A549 (cell line): ENCODE measurements around the gene ADAM29. TPM values are rescaled to one million over a fixed set of nuclear protein-coding genes. Genes with fewer than 3 reads are reported as not detected.

ENCODE experiments used
- ATAC-seq, 2 experiments: fragments of 200-7000 bp in 1 of 2; fragments of >200 bp in 1 of 2; cut with Nextera tagmentation in 1 of 2; cut with Tn5 transposase in 1 of 2; 3 replicates each; pipeline versions ENCODE4 v1.8.0 to v1.9.1; 2018 to 2020; ENCODE audit warnings: mild to moderate bottlenecking in 1 of 2, moderate library complexity in 1 of 2
- CTCF ChIA-PET: fragments of 300-600 bp; sonication (Branson Sonifier 250); formaldehyde crosslinking; extraction: SDS; loops from one replicate; lab custom pipeline; 2021; ENCODE audit warnings: antibody characterized with exemption, inconsistent platforms; lab: Yijun Ruan, JAX
- POLR2A ChIA-PET: fragments of 350-600 bp; formaldehyde crosslinking; extraction: SDS; loops from one replicate; lab custom pipeline; 2021; ENCODE audit warnings: antibody characterized with exemption, inconsistent platforms; lab: Yijun Ruan, JAX
- DNase-seq, 2 experiments: peaks; one replicate each; pipeline versions ENCODE4 v3.0.0 to v3.0.0-alpha.2; 2011 to 2016; ENCODE audit warnings: low read depth in 1 of 2, low spot score in 1 of 2
- FAIRE-seq: peaks from 2 replicates; lab custom pipeline; 2011; peaks lifted over from hg19 to GRCh38; lab: Jason Lieb, UNC
- H3K27ac ChIP-seq, 2 experiments: fragments of >200 bp; sonication (Bioruptor Twin); formaldehyde crosslinking; 3 replicates each; pipeline ENCODE4 v1.5.1; 2016 to 2017
- H3K4me1 ChIP-seq: fragments of >200 bp; sonication (Bioruptor Twin); formaldehyde crosslinking; 3 replicates; pipeline ENCODE4 v1.6.1; 2016
- H3K4me2 ChIP-seq: fragments of >200 bp; sonication (Bioruptor Twin); formaldehyde crosslinking; 3 replicates; pipeline ENCODE4 v1.6.1; 2016
- H3K4me3 ChIP-seq: fragments of >200 bp; sonication (Bioruptor Twin); formaldehyde crosslinking; 3 replicates; pipeline ENCODE4 v1.5.1; 2016
- H3K9me3 ChIP-seq: fragments of >200 bp; sonication (Bioruptor Twin); formaldehyde crosslinking; 3 replicates; pipeline ENCODE4 v1.6.1; 2016
- ATOH8 ChIP-seq: fragments of 250-450 bp; sonication (Bioruptor Pico); IDR thresholded peaks from 2 replicates; pipeline ENCODE4 v1.5.0; 2020; ENCODE audit warnings: low read depth, mild to moderate bottlenecking, moderate library complexity
- CBX8 ChIP-seq: fragments of 200-600 bp; sonication (generic); IDR thresholded peaks from 2 replicates; pipeline ENCODE4 v1.6.1; 2016
- CHD2 ChIP-seq: fragments of 150-350 bp; IDR thresholded peaks from 2 replicates; pipeline ENCODE4 v1.6.1; 2014; ENCODE audit warnings: low read length; ENCODE audit not compliant: partially characterized antibody
- CHD4 ChIP-seq: fragments of 200-600 bp; sonication (generic); IDR thresholded peaks from 2 replicates; pipeline ENCODE4 v1.6.1; 2016; ENCODE audit warnings: antibody characterized with exemption, mild to moderate bottlenecking, borderline replicate concordance
- CTCF ChIP-seq: fragments of >200 bp; sonication (Bioruptor Twin); formaldehyde crosslinking; IDR thresholded peaks from 3 replicates; pipeline ENCODE4 v1.5.1; 2016
- EHF ChIP-seq: fragments of 250-450 bp; sonication (Bioruptor Pico); IDR thresholded peaks from 2 replicates; pipeline ENCODE4 v1.5.0; 2020; ENCODE audit warnings: mild to moderate bottlenecking
- ESRRA ChIP-seq: fragments of 150-350 bp; IDR thresholded peaks from 2 replicates; pipeline ENCODE4 v1.6.1; 2014; ENCODE audit warnings: mild to moderate bottlenecking, low read length, borderline replicate concordance
- FOSB ChIP-seq: fragments of 250-450 bp; sonication (Bioruptor Pico); IDR thresholded peaks from 2 replicates; pipeline ENCODE4 v1.5.0; 2020; ENCODE audit warnings: mild to moderate bottlenecking, moderate library complexity
- FOSL2 ChIP-seq, 2 experiments: fragments of 450-650 bp in 1 of 2; fragments of >200 bp in 1 of 2; sonication (Bioruptor Twin) in 1 of 2; formaldehyde crosslinking; IDR thresholded peaks; 2 replicates each; pipeline versions ENCODE4 v1.5.0 to v1.6.1; 2016 to 2020; ENCODE audit warnings: mild to moderate bottlenecking in 1 of 2, moderate library complexity in 1 of 2
- FOXS1 ChIP-seq: fragments of 250-450 bp; sonication (Bioruptor Pico); IDR thresholded peaks from 2 replicates; pipeline ENCODE4 v1.5.0; 2020; ENCODE audit warnings: mild to moderate bottlenecking, moderate library complexity
- HDAC2 ChIP-seq: fragments of 200-600 bp; sonication (generic); IDR thresholded peaks from 2 replicates; pipeline ENCODE4 v1.6.1; 2016
- HES2 ChIP-seq: fragments of >200 bp; sonication (Bioruptor Twin); formaldehyde crosslinking; IDR thresholded peaks from 2 replicates; pipeline ENCODE4 v1.6.1; 2016
- HEYL ChIP-seq: fragments of 250-450 bp; sonication (Bioruptor Pico); IDR thresholded peaks from 2 replicates; pipeline ENCODE4 v1.8.0; 2021; ENCODE audit warnings: mild to moderate bottlenecking, moderate library complexity
- HMGXB4 ChIP-seq: fragments of 250-450 bp; sonication (Bioruptor Pico); IDR thresholded peaks from 2 replicates; pipeline ENCODE4 v1.5.0; 2021; ENCODE audit warnings: mild to moderate bottlenecking, moderate library complexity, borderline replicate concordance
- HOXB13 ChIP-seq: fragments of 250-450 bp; sonication (Bioruptor Pico); IDR thresholded peaks from 2 replicates; pipeline ENCODE4 v1.5.0; 2020; ENCODE audit warnings: low read depth, mild to moderate bottlenecking, moderate library complexity
- HOXB5 ChIP-seq: fragments of 250-450 bp; sonication (Bioruptor Pico); IDR thresholded peaks from 2 replicates; pipeline ENCODE4 v1.5.0; 2020; ENCODE audit warnings: mild to moderate bottlenecking, moderate library complexity
- JUNB ChIP-seq: fragments of >200 bp; sonication (Bioruptor Twin); formaldehyde crosslinking; IDR thresholded peaks from 2 replicates; pipeline ENCODE4 v1.6.1; 2016
- MAFK ChIP-seq: fragments of 450-650 bp; IDR thresholded peaks from 2 replicates; pipeline ENCODE4 v1.6.1; 2014; ENCODE audit not compliant: partially characterized antibody
- MAX ChIP-seq: IDR thresholded peaks from 2 replicates; pipeline ENCODE4 v1.6.1; 2012
- PHF8 ChIP-seq: fragments of 200-600 bp; sonication (generic); IDR thresholded peaks from 2 replicates; pipeline ENCODE4 v1.6.1; 2016; ENCODE audit warnings: low read depth, mild to moderate bottlenecking, antibody characterized with exemption, moderate library complexity, borderline replicate concordance
- RAD21 ChIP-seq, 2 experiments: fragments of >200 bp in 1 of 2; sonication (Bioruptor Twin) in 1 of 2; formaldehyde crosslinking in 1 of 2; IDR thresholded peaks in 1 of 2; conservative IDR thresholded peaks in 1 of 2; 2 replicates in 1 of 2; 3 replicates in 1 of 2; pipeline ENCODE4 v1.6.1; 2012 to 2018; ENCODE audit warnings: inconsistent platforms in 1 of 2
- RARB ChIP-seq: fragments of 250-450 bp; sonication (Bioruptor Pico); IDR thresholded peaks from 2 replicates; pipeline ENCODE4 v1.8.0; 2021; ENCODE audit warnings: mild to moderate bottlenecking, moderate library complexity
- RCOR1 ChIP-seq: fragments of 150-350 bp; IDR thresholded peaks from 2 replicates; pipeline ENCODE4 v1.6.1; 2014; ENCODE audit warnings: antibody characterized with exemption, low read length, low read depth
- RNF2 ChIP-seq: fragments of 200-600 bp; sonication (generic); IDR thresholded peaks from 2 replicates; pipeline ENCODE4 v1.6.1; 2016; ENCODE audit warnings: low read depth, mild to moderate bottlenecking, antibody characterized with exemption, moderate library complexity, borderline replicate concordance
- SMC3 ChIP-seq: fragments of >200 bp; sonication (Bioruptor Twin); formaldehyde crosslinking; IDR thresholded peaks from 3 replicates; pipeline ENCODE4 v1.6.1; 2018; ENCODE audit warnings: inconsistent platforms
- TFCP2L1 ChIP-seq: fragments of 250-450 bp; sonication (Bioruptor Pico); IDR thresholded peaks from 2 replicates; pipeline ENCODE4 v1.5.0; 2021; ENCODE audit warnings: mild to moderate bottlenecking
- USF2 ChIP-seq: fragments of 450-650 bp; IDR thresholded peaks from 2 replicates; pipeline ENCODE4 v1.6.1; 2014; ENCODE audit warnings: antibody characterized with exemption
- ZC3H11A ChIP-seq: fragments of 450-650 bp; IDR thresholded peaks from 2 replicates; pipeline ENCODE4 v1.6.1; 2014; ENCODE audit warnings: antibody characterized with exemption, mild to moderate bottlenecking
- ZNF302 ChIP-seq: fragments of 250-450 bp; sonication (Bioruptor Pico); IDR thresholded peaks from 2 replicates; pipeline ENCODE4 v1.9.0; 2021; ENCODE audit warnings: inconsistent platforms, mild to moderate bottlenecking, moderate library complexity
- ZSCAN20 ChIP-seq: fragments of 250-450 bp; sonication (Bioruptor Pico); IDR thresholded peaks from 2 replicates; pipeline ENCODE4 v1.8.0; 2022; ENCODE audit warnings: mild to moderate bottlenecking, moderate library complexity
- WGBS: methylation state at CpG from one replicate; pipeline ENCODE4 v1.1.6; 2017; ENCODE audit errors: missing lambda C conversion rate; 5-methylcytosine and 5-hydroxymethylcytosine counted together
- polyA plus RNA-seq, 4 experiments: library from polyadenylated mRNA; depleted of rRNA in 3 of 4; stranded (reverse); fragments of >200 nt; fragmentation: RNase III in 1 of 4; extraction: RNeasy Plus Mini Kit Qiagen cat#74134 plus additional on column Dnase treatment in 1 of 4; gene quantifications; 2 replicates in 3 of 4; 3 replicates in 1 of 4; pipeline ENCODE4 v1.2.3, GENCODE V29; 2011 to 2017

ADAM29 gene
- polyA plus RNA-seq, 2 of the 4 experiments (the other 2 are of a cell fraction): not detected

- WGBS: 81% methylated on average over 6 of the region's 6 CpGs
- ChIA-PET POLR2A (no interaction called here), CTCF (interaction anchor here (0.6 kb wide), 1 partner anchor 76 kb away, joined by 3 read pairs; no protein-coding TSS in a partner anchor)
- no peak for ATAC-seq
- H3K27ac ChIP-seq: no peak overlapping the region
- TF ChIP-seq CHD4: no peak
- no peak for TF ChIP-seq ATOH8
- no peak for TF ChIP-seq JUNB
- H3K9me3 ChIP-seq: no peaks in the 10 kb centered on the region
- DNase-seq: no peak
- no peaks in the 10 kb centered on the region for H3K4me1 ChIP-seq
- no peak for FAIRE-seq
- H3K4me3 ChIP-seq: no peak overlapping the region
- no peak overlapping the region for H3K4me2 ChIP-seq
Observed at GRCh38 chr4:174928174-174928573, 10.0 kb downstream of the ADAM29 start.

GRCh38 chr4:174928575-174929253 lies 10.6 kb downstream of the ADAM29 start:
- FAIRE-seq (no peak), DNase-seq (no peak), ATAC-seq (no peak)
- Histone ChIP-seq H3K4me1 (no peaks in the 10 kb centered on the region), H3K27ac (no peak overlapping the region), H3K9me3 (no peaks in the 10 kb centered on the region), H3K4me2 (no peak overlapping the region), H3K4me3 (no peak overlapping the region)
- TF ChIP-seq USF2: no peak
- no peak for TF ChIP-seq ZSCAN20 (CRISPR knock-in tag)
- no peak for TF ChIP-seq HES2
- TF ChIP-seq HOXB5 (CRISPR knock-in tag): no peak
- no peak for TF ChIP-seq HOXB13
- TF ChIP-seq ZC3H11A: no peak
- no peak for TF ChIP-seq CTCF
- TF ChIP-seq FOXS1 (CRISPR knock-in tag): no peak
- no peak for TF ChIP-seq SMC3
- no peak for TF ChIP-seq PHF8
- TF ChIP-seq EHF (CRISPR knock-in tag): no peak
- no peak for TF ChIP-seq ESRRA
- no peak for TF ChIP-seq FOSL2 (IDR thresholded peaks at IDR 0.05)
- no peak for TF ChIP-seq FOSL2 (CRISPR knock-in tag; IDR thresholded peaks at IDR 0.05)
- TF ChIP-seq CHD2: no peak
- no peak for TF ChIP-seq TFCP2L1 (CRISPR knock-in tag)
- TF ChIP-seq FOSB: no peak
- ChIA-PET CTCF (interaction anchor here (0.6 to 1.3 kb wide), 2 partner anchors 10 to 76 kb away, joined by 3 read pairs; no protein-coding TSS in a partner anchor), POLR2A (no interaction called here)
- WGBS: 73% methylated on average over 4 of the region's 4 CpGs

- Histone ChIP-seq H3K4me2 (no peak overlapping the region), H3K9me3 (no peaks in the 10 kb centered on the region), H3K4me3 (no peak overlapping the region), H3K4me1 (no peaks in the 10 kb centered on the region), H3K27ac (no peak overlapping the region)
- WGBS: 78% methylated on average over 6 of the region's 6 CpGs
- ATAC-seq (no peak), DNase-seq (no peak), FAIRE-seq (no peak)
- CTCF ChIA-PET: interaction anchor here (1.3 kb wide), 1 partner anchor 11 kb away, joined by 3 read pairs; no protein-coding TSS in a partner anchor
- POLR2A ChIA-PET: no interaction called here
- TF ChIP-seq RCOR1 (no peak), MAFK (no peak), FOXS1 (CRISPR knock-in tag) (no peak), HDAC2 (no peak), RNF2 (no peak), PHF8 (no peak), RARB (CRISPR knock-in tag) (no peak), TFCP2L1 (CRISPR knock-in tag) (no peak), RAD21 (conservative IDR thresholded peaks at IDR 0.05 in 1 of 2, IDR thresholded peaks at IDR 0.05 in 1 of 2) (no peak), MAX (no peak), HMGXB4 (no peak), ZNF302 (no peak), HEYL (CRISPR knock-in tag) (no peak), CBX8 (no peak)
Observed at GRCh38 chr4:174929346-174929745, 11.2 kb downstream of the ADAM29 start.
